AG09309 (cell line): ENCODE measurements around the gene DCUN1D1.
"Not testable (repeated sequence)": the region's sequence is repeated elsewhere in the genome, so short reads cannot be mapped to it uniquely, and the experiment has no call there.

Source experiments
- DNase-seq: peaks from one replicate; pipeline ENCODE4 v3.0.0-alpha.2; 2010; ENCODE audit warnings: low read depth
- H3K4me3 ChIP-seq: 2 replicates; pipeline ENCODE4 v1.5.1; 2011; ENCODE audit warnings: mild to moderate bottlenecking, low read depth, low read length, moderate library complexity; ENCODE audit not compliant: control insufficient read depth
- TF ChIP-seq, protein P1 (sequence below): IDR thresholded peaks from 2 replicates; pipeline ENCODE4 v1.5.1; 2011; ENCODE audit warnings: mild to moderate bottlenecking, low read depth, low read length, inconsistent platforms; ENCODE audit not compliant: insufficient read depth, control insufficient read depth; ENCODE audit errors: missing control alignments

DCUN1D1 gene

GRCh38 chr3:183013856-183014255 is 33.5 kb upstream of the DCUN1D1 start:
- no peak overlapping the region for H3K4me3 ChIP-seq
- TF ChIP-seq, protein P1, sequence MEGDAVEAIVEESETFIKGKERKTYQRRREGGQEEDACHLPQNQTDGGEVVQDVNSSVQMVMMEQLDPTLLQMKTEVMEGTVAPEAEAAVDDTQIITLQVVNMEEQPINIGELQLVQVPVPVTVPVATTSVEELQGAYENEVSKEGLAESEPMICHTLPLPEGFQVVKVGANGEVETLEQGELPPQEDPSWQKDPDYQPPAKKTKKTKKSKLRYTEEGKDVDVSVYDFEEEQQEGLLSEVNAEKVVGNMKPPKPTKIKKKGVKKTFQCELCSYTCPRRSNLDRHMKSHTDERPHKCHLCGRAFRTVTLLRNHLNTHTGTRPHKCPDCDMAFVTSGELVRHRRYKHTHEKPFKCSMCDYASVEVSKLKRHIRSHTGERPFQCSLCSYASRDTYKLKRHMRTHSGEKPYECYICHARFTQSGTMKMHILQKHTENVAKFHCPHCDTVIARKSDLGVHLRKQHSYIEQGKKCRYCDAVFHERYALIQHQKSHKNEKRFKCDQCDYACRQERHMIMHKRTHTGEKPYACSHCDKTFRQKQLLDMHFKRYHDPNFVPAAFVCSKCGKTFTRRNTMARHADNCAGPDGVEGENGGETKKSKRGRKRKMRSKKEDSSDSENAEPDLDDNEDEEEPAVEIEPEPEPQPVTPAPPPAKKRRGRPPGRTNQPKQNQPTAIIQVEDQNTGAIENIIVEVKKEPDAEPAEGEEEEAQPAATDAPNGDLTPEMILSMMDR = no peak
- no peak for DNase-seq

DNA sequence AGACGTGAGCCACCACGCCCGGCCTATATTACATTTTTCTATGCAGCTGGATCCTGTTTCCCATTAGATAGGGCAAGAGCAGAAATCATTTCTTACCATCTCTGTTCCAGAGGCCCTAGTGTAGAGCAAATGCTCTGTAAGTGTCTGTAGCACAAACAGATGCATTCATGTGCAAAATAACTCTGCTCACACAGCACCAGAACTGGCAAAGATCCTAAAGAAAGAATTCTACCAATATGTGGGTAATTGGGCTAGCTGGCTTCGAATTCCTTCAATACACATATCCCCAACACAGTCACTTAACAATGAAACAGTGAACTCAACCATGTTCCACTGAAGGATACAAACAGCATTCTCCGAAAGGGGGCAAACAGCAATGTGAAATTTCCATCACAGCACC is 32.7 kb upstream of the DCUN1D1 start:
- H3K4me3 ChIP-seq = no peak overlapping the region
- TF ChIP-seq, protein P1 = no peak
- DNase-seq = no peak

GRCh38 chr3:183008800-183009199 is 28.5 kb upstream of the DCUN1D1 start:
- TF ChIP-seq, protein P1 = no peak
- no peak overlapping the region for H3K4me3 ChIP-seq
- no peak for DNase-seq

DNA sequence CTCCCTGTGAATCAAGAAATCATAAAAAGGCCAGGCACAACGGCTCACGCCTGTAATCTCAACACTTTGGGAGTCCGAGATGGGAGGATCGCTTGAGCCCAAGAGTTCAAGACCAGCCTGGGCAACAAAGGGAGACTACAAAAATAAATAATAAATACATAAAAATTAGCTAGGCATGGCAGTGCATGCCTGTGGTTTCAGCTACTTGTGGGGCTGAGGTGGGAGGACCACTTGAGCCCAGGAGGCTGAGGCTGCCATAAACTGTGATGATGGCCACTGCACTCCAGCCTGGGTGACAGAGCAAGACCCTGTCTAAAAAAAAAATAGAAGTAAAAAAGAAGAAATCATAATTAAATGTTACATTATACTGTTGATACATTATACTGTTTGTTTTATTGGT is 28.0 kb upstream of the DCUN1D1 start:
- DNase-seq = no peak
- TF ChIP-seq, protein P1 = no peak
- H3K4me3 ChIP-seq = no peak overlapping the region

DNA sequence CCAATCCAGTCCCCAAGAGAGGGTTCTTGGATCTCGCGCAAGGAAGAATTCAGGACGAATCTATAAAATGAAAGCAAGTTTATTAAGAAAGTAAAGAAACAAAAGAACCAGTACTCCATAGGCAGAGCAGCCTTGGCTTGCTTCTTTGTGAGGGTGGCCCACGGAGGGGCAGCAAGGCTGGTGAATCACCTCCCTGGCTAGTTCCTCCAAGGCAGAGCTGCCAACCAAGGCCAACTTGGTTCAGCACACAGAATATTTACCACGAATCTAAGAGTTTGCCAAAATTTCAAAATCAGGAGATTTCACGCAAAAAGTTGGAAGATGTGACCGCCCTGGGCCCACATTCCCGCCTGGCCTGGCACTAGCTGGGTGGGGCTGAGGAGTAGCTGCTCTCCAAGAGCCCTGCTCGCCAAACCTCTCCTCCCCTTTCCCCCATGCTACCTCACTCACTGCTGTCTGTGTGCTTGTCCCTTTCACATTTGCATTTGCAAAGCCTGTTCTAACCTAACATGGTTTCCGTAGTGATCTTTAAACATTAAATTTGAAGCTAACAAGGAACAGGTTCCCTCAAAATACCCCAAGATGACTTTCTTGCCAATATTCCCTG is 26.2 kb upstream of the DCUN1D1 start:
- H3K4me3 ChIP-seq = no peak overlapping the region
- TF ChIP-seq, protein P1 = no peak
- no peak for DNase-seq

DNA sequence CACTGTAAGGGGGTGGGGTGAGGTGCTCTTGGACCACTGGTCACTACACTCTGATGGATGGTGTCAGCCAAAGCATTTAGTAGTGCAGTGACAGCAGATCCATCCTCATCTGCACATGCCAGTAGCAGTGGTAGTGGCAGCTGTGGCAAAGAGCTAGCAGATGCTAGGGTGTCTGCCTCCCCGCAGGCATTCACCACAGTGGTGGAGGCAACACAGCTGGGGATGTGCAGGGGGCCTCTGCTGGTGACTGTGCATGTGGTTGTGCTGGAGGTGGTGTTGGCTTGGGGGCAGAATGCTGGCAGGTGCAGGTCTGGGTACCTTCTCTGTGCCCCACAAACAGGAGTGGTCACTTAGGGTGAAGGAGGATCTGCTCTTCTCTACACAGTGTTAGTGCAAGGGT is 19.4 kb upstream of the DCUN1D1 start:
- H3K4me3 ChIP-seq = no peak overlapping the region
- DNase-seq = no peak
- TF ChIP-seq, protein P1 = no peak

- H3K4me3 ChIP-seq, DNase-seq: not testable (repeated sequence)
Measured at GRCh38 chr3:182993486-182994201, 13.3 kb upstream of the DCUN1D1 start.
